Measurements from ENCODE around the gene ARSD.
A peak's percentile ranks its signal among the peaks of the same experiment; 100 is the strongest.
"Not testable (repeated sequence)": the region's sequence is repeated elsewhere in the genome, so short reads cannot be mapped to it uniquely, and the experiment has no call there.

ARSD gene

GRCh38 chrX:2928583-2929434, at the start of gene ARSD:
TSS of gene ARSD (minus strand) at chrX:2929339. CDS start at chrX:2929275, 64 bp downstream.
- peak; percentile 9 for DNase-seq

GRCh38 chrX:2978639-2979038, 49.5 kb upstream of the ARSD start:
- not testable (repeated sequence) for DNase-seq

- no peak for DNase-seq
Measured at GRCh38 chrX:2974961-2975360, 45.8 kb upstream of the ARSD start.

GRCh38 chrX:2972391-2972790, 43.3 kb upstream of the ARSD start:
- no peak for DNase-seq

GRCh38 chrX:2969021-2969420, 39.9 kb upstream of the ARSD start:
- no peak for DNase-seq

GRCh38 chrX:2967998-2968909, 39.1 kb upstream of the ARSD start:
- no peak for DNase-seq

GRCh38 chrX:2967584-2967983, 38.4 kb upstream of the ARSD start:
- no peak for DNase-seq

- DNase-seq, result no peak
Measured at GRCh38 chrX:2967012-2967411, 37.9 kb upstream of the ARSD start.

- no peak for DNase-seq
Measured at GRCh38 chrX:2965965-2966364, 36.8 kb upstream of the ARSD start.

- DNase-seq, result not testable (repeated sequence)
Measured at GRCh38 chrX:2963992-2964794, 35.1 kb upstream of the ARSD start.

GRCh38 chrX:2963449-2963848, 34.3 kb upstream of the ARSD start:
- not testable (repeated sequence) for DNase-seq

GRCh38 chrX:2962381-2962780, 33.2 kb upstream of the ARSD start:
- DNase-seq, result no peak

- DNase-seq, result no peak
Measured at GRCh38 chrX:2960861-2961515, 31.8 kb upstream of the ARSD start.

- DNase-seq, result no peak
Measured at GRCh38 chrX:2958199-2958598, 29.1 kb upstream of the ARSD start.

GRCh38 chrX:2955838-2956237, 26.7 kb upstream of the ARSD start:
- no peak for DNase-seq

- DNase-seq, result no peak
Measured at GRCh38 chrX:2955281-2955680, 26.1 kb upstream of the ARSD start.

GRCh38 chrX:2954541-2954940, 25.4 kb upstream of the ARSD start:
- DNase-seq, result no peak

- DNase-seq, result not testable (repeated sequence)
Measured at GRCh38 chrX:2937942-2938341, 8.8 kb upstream of the ARSD start.

- DNase-seq, result no peak
Measured at GRCh38 chrX:2934715-2935710, 5.9 kb upstream of the ARSD start.

GRCh38 chrX:2933125-2933900, 4.2 kb upstream of the ARSD start:
- peak; percentile 52 for DNase-seq
